ENCODE measurements around the gene CFAP299.

The CFAP299 gene

GRCh38 chr4:80507077-80507476 is 171.5 kb downstream of the CFAP299 start:
- TF ChIP-seq CTCF (conservative IDR thresholded peaks at IDR 0.05; ENCODE audit: low read length): no peak
- no peak overlapping the region for H3K4me3 ChIP-seq (ENCODE audit: low read length)
- no peak for DNase-seq (ENCODE audit: low read depth)

- no peak for TF ChIP-seq CTCF (conservative IDR thresholded peaks at IDR 0.05; ENCODE audit: low read length)
- no peak for DNase-seq (ENCODE audit: low read depth)
- H3K4me3 ChIP-seq (ENCODE audit: low read length): no peak overlapping the region
Observed at GRCh38 chr4:80507507-80507906, 172.0 kb downstream of the CFAP299 start.

GRCh38 chr4:80515496-80515895 is 180.0 kb downstream of the CFAP299 start:
- no peak for DNase-seq (ENCODE audit: low read depth)
- no peak for TF ChIP-seq CTCF (conservative IDR thresholded peaks at IDR 0.05; ENCODE audit: low read length)
- no peak overlapping the region for H3K4me3 ChIP-seq (ENCODE audit: low read length)

GRCh38 chr4:80521438-80521837 is 185.9 kb downstream of the CFAP299 start:
- TF ChIP-seq CTCF (conservative IDR thresholded peaks at IDR 0.05; ENCODE audit: low read length): no peak

GRCh38 chr4:80526697-80527096 is 191.2 kb downstream of the CFAP299 start:
- TF ChIP-seq CTCF (conservative IDR thresholded peaks at IDR 0.05; ENCODE audit: low read length): no peak
- no peak overlapping the region for H3K4me3 ChIP-seq (ENCODE audit: low read length)
- no peak for DNase-seq (ENCODE audit: low read depth)

More at GRCh38 chr4:80521438-80521837, 185.9 kb downstream of the CFAP299 start:
- no peak for DNase-seq (ENCODE audit: low read depth)
- H3K4me3 ChIP-seq (ENCODE audit: low read length): no peak overlapping the region

GRCh38 chr4:80529026-80529425 is 193.5 kb downstream of the CFAP299 start:
- no peak for TF ChIP-seq CTCF (conservative IDR thresholded peaks at IDR 0.05; ENCODE audit: low read length)
- no peak for DNase-seq (ENCODE audit: low read depth)

GRCh38 chr4:80532674-80533333 is 197.3 kb downstream of the CFAP299 start:
- TF ChIP-seq CTCF (conservative IDR thresholded peaks at IDR 0.05; ENCODE audit: low read length): no peak
- H3K4me3 ChIP-seq (ENCODE audit: low read length): no peak overlapping the region
- DNase-seq (ENCODE audit: low read depth): no peak

More at GRCh38 chr4:80529026-80529425, 193.5 kb downstream of the CFAP299 start:
- no peak overlapping the region for H3K4me3 ChIP-seq (ENCODE audit: low read length)
